ENCODE measurements around the gene METTL17. TPM values are rescaled to one million over a fixed set of nuclear protein-coding genes. Genes with fewer than 3 reads are reported as not detected.

The METTL17 gene
- polyA plus RNA-seq, 1 donor (not counting 4 experiments of a cell fraction or from before 2014, with no cell fraction given): 61.9 TPM

DNA sequence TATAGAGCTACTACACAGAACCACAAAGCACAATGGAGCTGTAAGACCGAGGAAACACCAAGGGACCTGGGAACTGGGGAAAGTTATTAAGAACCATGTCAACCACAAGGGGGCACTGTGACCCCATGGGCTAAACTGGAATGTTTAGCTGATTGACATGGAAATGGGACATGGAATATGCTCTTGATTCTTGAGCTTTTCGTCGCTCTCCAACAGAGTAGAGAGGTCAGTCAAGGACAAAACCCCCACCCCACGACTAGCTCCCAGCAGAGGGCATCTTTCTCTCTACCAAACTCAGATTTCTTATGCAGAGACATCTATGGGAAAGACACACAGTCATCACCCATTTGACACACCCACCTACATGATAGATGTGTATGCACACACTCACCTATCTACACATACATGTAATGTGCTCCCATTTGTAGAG is 25.0 kb downstream of the METTL17 start:
- TF ChIP-seq, protein P1, sequence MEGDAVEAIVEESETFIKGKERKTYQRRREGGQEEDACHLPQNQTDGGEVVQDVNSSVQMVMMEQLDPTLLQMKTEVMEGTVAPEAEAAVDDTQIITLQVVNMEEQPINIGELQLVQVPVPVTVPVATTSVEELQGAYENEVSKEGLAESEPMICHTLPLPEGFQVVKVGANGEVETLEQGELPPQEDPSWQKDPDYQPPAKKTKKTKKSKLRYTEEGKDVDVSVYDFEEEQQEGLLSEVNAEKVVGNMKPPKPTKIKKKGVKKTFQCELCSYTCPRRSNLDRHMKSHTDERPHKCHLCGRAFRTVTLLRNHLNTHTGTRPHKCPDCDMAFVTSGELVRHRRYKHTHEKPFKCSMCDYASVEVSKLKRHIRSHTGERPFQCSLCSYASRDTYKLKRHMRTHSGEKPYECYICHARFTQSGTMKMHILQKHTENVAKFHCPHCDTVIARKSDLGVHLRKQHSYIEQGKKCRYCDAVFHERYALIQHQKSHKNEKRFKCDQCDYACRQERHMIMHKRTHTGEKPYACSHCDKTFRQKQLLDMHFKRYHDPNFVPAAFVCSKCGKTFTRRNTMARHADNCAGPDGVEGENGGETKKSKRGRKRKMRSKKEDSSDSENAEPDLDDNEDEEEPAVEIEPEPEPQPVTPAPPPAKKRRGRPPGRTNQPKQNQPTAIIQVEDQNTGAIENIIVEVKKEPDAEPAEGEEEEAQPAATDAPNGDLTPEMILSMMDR (optimal IDR thresholded peaks at IDR 0.05 in 1 of 3, IDR thresholded peaks at IDR 0.05 in 1 of 3, conservative IDR thresholded peaks at IDR 0.05 in 1 of 3; ENCODE audit: extremely low read depth in 1 of 3, insufficient read depth in 2 of 3, low read length in 3 of 3): peak; percentile 89 to 92 (median 90)
- no peak for TF ChIP-seq EZH2 (IDR thresholded peaks at IDR 0.05; ENCODE audit: low read length)
- no peaks in the 10 kb centered on the region for H3K27me3 ChIP-seq (ENCODE audit: control insufficient read depth, extremely low read depth, insufficient read depth, low read length)
- no peaks in the 10 kb centered on the region for H3K79me2 ChIP-seq (ENCODE audit: control insufficient read depth, insufficient read depth, low read length)
- FAIRE-seq (peak; percentile 90), DNase-seq (ENCODE audit: low read depth, low spot score) (peak; percentile 59)
- no peak overlapping the region for H2AFZ ChIP-seq (ENCODE audit: control insufficient read depth, low read length)
- no peak overlapping the region for H3K4me2 ChIP-seq (ENCODE audit: control insufficient read depth, extremely low read depth, insufficient read depth, low read depth, low read length)
- dilution Hi-C loops (cut with MboI; ENCODE audit: extremely low pct_ligation_motif_present, low sequenced_read_pairs): no loop called here
- no peak overlapping the region for H3K9ac ChIP-seq (ENCODE audit: control insufficient read depth, extremely low read depth, insufficient read depth, low read length)
- H3K36me3 ChIP-seq (ENCODE audit: control insufficient read depth in 2 of 2, extremely low read depth in 1 of 2, insufficient read depth in 2 of 2, low read length in 2 of 2): no peaks in the 10 kb centered on the region
- no peak overlapping the region for H3K27ac ChIP-seq (ENCODE audit: control insufficient read depth, insufficient read depth, low read length)
- H3K9me1 ChIP-seq (ENCODE audit: control insufficient read depth, extremely low read depth, insufficient read depth, low read length): no peaks in the 10 kb centered on the region
- no peak overlapping the region for H3K4me3 ChIP-seq (ENCODE audit: control insufficient read depth in 2 of 3, extremely low read depth in 1 of 3, insufficient read depth in 2 of 3, low read depth in 1 of 3, low read length in 3 of 3)
- no peaks in the 10 kb centered on the region for H3K4me1 ChIP-seq (ENCODE audit: control insufficient read depth, extremely low read depth, insufficient read depth, low read length)
- no peaks in the 10 kb centered on the region for H4K20me1 ChIP-seq (ENCODE audit: control insufficient read depth, extremely low read depth, insufficient read depth, low read length)
- H3K9me3 ChIP-seq (ENCODE audit: control insufficient read depth, low read depth, low read length): no peaks in the 10 kb centered on the region

DNA sequence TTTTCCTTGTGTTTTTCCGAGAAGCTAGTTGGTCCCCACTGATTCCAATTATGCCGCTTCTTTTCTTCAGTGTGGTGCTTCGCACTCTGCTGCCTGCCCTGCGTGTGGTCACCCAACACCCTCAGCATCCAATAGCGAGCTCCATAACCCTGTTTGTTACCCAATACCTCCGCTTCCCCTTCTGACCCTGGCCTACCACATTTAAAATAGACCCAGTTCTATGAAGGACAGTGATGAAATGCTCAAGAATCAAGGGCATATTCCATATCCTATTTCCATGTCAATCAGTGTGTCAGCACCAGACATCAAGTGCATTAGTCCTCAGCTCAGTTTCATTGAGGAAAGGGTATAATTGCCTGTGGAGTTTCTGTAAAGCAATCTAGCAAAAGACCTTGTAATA is 25.5 kb downstream of the METTL17 start:
- Histone ChIP-seq H3K4me2 (ENCODE audit: control insufficient read depth, extremely low read depth, insufficient read depth, low read depth, low read length) (no peak overlapping the region), H3K36me3 (ENCODE audit: control insufficient read depth in 2 of 2, extremely low read depth in 1 of 2, insufficient read depth in 2 of 2, low read length in 2 of 2) (no peaks in the 10 kb centered on the region), H3K9ac (ENCODE audit: control insufficient read depth, extremely low read depth, insufficient read depth, low read length) (no peak overlapping the region), H3K4me1 (ENCODE audit: control insufficient read depth, extremely low read depth, insufficient read depth, low read length) (no peaks in the 10 kb centered on the region), H3K27me3 (ENCODE audit: control insufficient read depth, extremely low read depth, insufficient read depth, low read length) (no peaks in the 10 kb centered on the region), H3K4me3 (ENCODE audit: control insufficient read depth in 2 of 3, extremely low read depth in 1 of 3, insufficient read depth in 2 of 3, low read depth in 1 of 3, low read length in 3 of 3) (no peak overlapping the region), H3K79me2 (ENCODE audit: control insufficient read depth, insufficient read depth, low read length) (no peaks in the 10 kb centered on the region), H3K9me3 (ENCODE audit: control insufficient read depth, low read depth, low read length) (no peaks in the 10 kb centered on the region), H2AFZ (ENCODE audit: control insufficient read depth, low read length) (no peak overlapping the region), H3K9me1 (ENCODE audit: control insufficient read depth, extremely low read depth, insufficient read depth, low read length) (no peaks in the 10 kb centered on the region), H4K20me1 (ENCODE audit: control insufficient read depth, extremely low read depth, insufficient read depth, low read length) (no peaks in the 10 kb centered on the region), H3K27ac (ENCODE audit: control insufficient read depth, insufficient read depth, low read length) (no peak overlapping the region)
- dilution Hi-C loops (cut with MboI; ENCODE audit: extremely low pct_ligation_motif_present, low sequenced_read_pairs): no loop called here
- TF ChIP-seq, protein P1 (optimal IDR thresholded peaks at IDR 0.05 in 1 of 3, IDR thresholded peaks at IDR 0.05 in 1 of 3, conservative IDR thresholded peaks at IDR 0.05 in 1 of 3; ENCODE audit: extremely low read depth in 1 of 3, insufficient read depth in 2 of 3, low read length in 3 of 3): no peak
- TF ChIP-seq EZH2 (IDR thresholded peaks at IDR 0.05; ENCODE audit: low read length): no peak
- FAIRE-seq: no peak
- DNase-seq (ENCODE audit: low read depth, low spot score): no peak

Measured in keratinocyte (primary cell).